Panc1 (cell line): ENCODE data around the gene WNT7B. TPM values are rescaled to one million over a fixed set of nuclear protein-coding genes. Genes with fewer than 3 reads are reported as not detected.

ENCODE experiments used
- ATAC-seq: fragments of 200-7000 bp; cut with Tn5 transposase; 2 replicates; pipeline ENCODE4 v1.9.1; 2020; ENCODE audit warnings: mild to moderate bottlenecking, moderate library complexity
- BruUV-seq: library from RNA; stranded (reverse); fragments of 400-500 nt; replicated peaks from 2 replicates; lab custom pipeline; 2021; lab: Mats Ljungman, UMichigan
- CTCF ChIA-PET: fragments of 300-600 bp; sonication (Branson Sonifier 250); formaldehyde crosslinking; loops from one replicate; lab custom pipeline; 2022; ENCODE audit warnings: antibody characterized with exemption; lab: Charles Lee
- POLR2A ChIA-PET: fragments of 300-600 bp; sonication (Branson Sonifier 250); formaldehyde crosslinking; loops from one replicate; lab custom pipeline; 2022; ENCODE audit warnings: antibody characterized with exemption; lab: Charles Lee
- DNase-seq: peaks from one replicate; pipeline ENCODE4 v3.0.0-alpha.2; 2010; ENCODE audit warnings: low read depth, low spot score
- H3K27ac ChIP-seq: 2 replicates; pipeline ENCODE4 v1.5.1; 2011; ENCODE audit warnings: mild to moderate bottlenecking, low read length, inconsistent platforms
- H3K27me3 ChIP-seq: fragments of 200-500 bp; sonication (Bioruptor generic); 2 replicates; pipeline ENCODE4 v1.6.0; 2014; ENCODE audit warnings: low read length, inconsistent platforms; ENCODE audit not compliant: control insufficient read depth, insufficient read depth
- H3K36me3 ChIP-seq: fragments of 200-500 bp; sonication (Bioruptor generic); 2 replicates; pipeline ENCODE4 v1.5.1; 2014; ENCODE audit warnings: inconsistent platforms, mild to moderate bottlenecking, low read length, moderate library complexity; ENCODE audit not compliant: control insufficient read depth, insufficient read depth
- H3K4me1 ChIP-seq: 2 replicates; pipeline ENCODE4 v1.5.1; 2011; ENCODE audit warnings: inconsistent platforms, mild to moderate bottlenecking, low read length, moderate library complexity; ENCODE audit not compliant: control insufficient read depth, insufficient read depth
- H3K4me3 ChIP-seq, 2 experiments: 2 replicates each; pipeline ENCODE4 v1.5.1; 2011 to 2012; ENCODE audit warnings: low read depth in 2 of 2, low read length in 2 of 2, mild to moderate bottlenecking in 2 of 2, inconsistent platforms in 1 of 2, moderate library complexity in 1 of 2
- H3K9me3 ChIP-seq: fragments of 200-500 bp; sonication (Bioruptor generic); 2 replicates; pipeline ENCODE4 v1.5.1; 2014; ENCODE audit warnings: low read depth, mild to moderate bottlenecking, inconsistent platforms, low read length, moderate library complexity; ENCODE audit not compliant: control insufficient read depth, insufficient read depth
- CTCF ChIP-seq: fragments of 450-650 bp; IDR thresholded peaks from 2 replicates; pipeline ENCODE4 v1.5.1; 2017; ENCODE audit warnings: mild to moderate bottlenecking
- POLR2AphosphoS5 ChIP-seq: IDR thresholded peaks from 2 replicates; pipeline ENCODE4 v1.6.1; 2012; ENCODE audit warnings: mild to moderate bottlenecking, low read depth, low read length, moderate library complexity
- REST ChIP-seq, 2 experiments: IDR thresholded peaks; 2 replicates each; pipeline ENCODE4 v1.6.1; 2011 to 2012; ENCODE audit warnings: low read depth in 2 of 2, control low read depth in 1 of 2, low read length in 1 of 2, mild to moderate bottlenecking in 1 of 2, moderate library complexity in 1 of 2; ENCODE audit not compliant: insufficient read depth in 1 of 2
- SIN3A ChIP-seq: IDR thresholded peaks from 2 replicates; pipeline ENCODE4 v1.6.1; 2012; ENCODE audit warnings: low read depth, mild to moderate bottlenecking, low read length, moderate library complexity, borderline replicate concordance; ENCODE audit not compliant: insufficient read depth
- TCF7L2 ChIP-seq: IDR thresholded peaks from 2 replicates; pipeline ENCODE4 v1.6.1; 2011; ENCODE audit warnings: mild to moderate bottlenecking, low read depth, low read length, inconsistent platforms
- in situ Hi-C: cut with HindIII; loops from 2 replicates; pipeline ENCODE4 v1.10.0; 2016; ENCODE audit warnings: low sequenced_read_pairs, low pct_unique_long_range_greater_than_20kb
- intact Hi-C: fragments of 100-400 bp; cut with micrococcal nuclease; formaldehyde crosslinking; loops from one replicate; pipeline ENCODE4 v1.10.0; 2022; ENCODE audit not compliant: unreplicated experiment
- total RNA-seq: library from RNA; stranded (reverse); gene quantifications from one replicate; pipeline ENCODE4 v1.2.1, GENCODE V29; 2021; ENCODE audit not compliant: unreplicated experiment

The WNT7B gene
- total RNA-seq, 1 experiment from 2014 or later, result 52.1 TPM

- TF ChIP-seq CTCF (no peak), POLR2AphosphoS5 (no peak), TCF7L2 (no peak), REST (IDR thresholded peaks at IDR 0.05; ENCODE audit: insufficient read depth in 1 of 2, low read depth in 2 of 2, low read length in 1 of 2) (no peak), SIN3A (no peak)
- H3K4me3 ChIP-seq, result no peak overlapping the region
- intact Hi-C loops (no loop called here), in situ Hi-C loops (no loop called here)
- BruUV-seq, result no TSS peak
- POLR2A ChIA-PET, result no interaction called here
- no peaks in the 10 kb centered on the region for H3K9me3 ChIP-seq
- H3K27ac ChIP-seq, result no peak overlapping the region
- CTCF ChIA-PET, result interaction anchor here (0.6 kb wide), 1 partner anchor 151 kb away, joined by 3 read pairs; no protein-coding TSS in a partner anchor
- DNase-seq (no peak), ATAC-seq (no peak)
- no peaks in the 10 kb centered on the region for H3K27me3 ChIP-seq
- peaks cover 5% of the 10 kb centered on the region; the same call in 1 of the 2 replicates for H3K4me1 ChIP-seq
- H3K36me3 ChIP-seq, result no peaks in the 10 kb centered on the region
Measured at GRCh38 chr22:45980761-45981160, 3.8 kb upstream of the WNT7B start.

- no peaks in the 10 kb centered on the region for H3K27me3 ChIP-seq
- TF ChIP-seq POLR2AphosphoS5 (no peak), REST (IDR thresholded peaks at IDR 0.05; ENCODE audit: insufficient read depth in 1 of 2, low read depth in 2 of 2, low read length in 1 of 2) (no peak), TCF7L2 (no peak), SIN3A (no peak), CTCF (no peak)
- ChIA-PET POLR2A (no interaction called here), CTCF (interaction anchor here (0.6 kb wide), 1 partner anchor 150 kb away, joined by 3 read pairs; no protein-coding TSS in a partner anchor)
- H3K9me3 ChIP-seq, result no peaks in the 10 kb centered on the region
- H3K36me3 ChIP-seq, result no peaks in the 10 kb centered on the region
- H3K4me1 ChIP-seq, result peaks cover 5% of the 10 kb centered on the region; the same call in 1 of the 2 replicates
- no peak for DNase-seq
- no TSS peak for BruUV-seq
- intact Hi-C loops (no loop called here), in situ Hi-C loops (no loop called here)
- no peak overlapping the region for H3K4me3 ChIP-seq
- no peak overlapping the region for H3K27ac ChIP-seq
- ATAC-seq, result no peak
Measured at GRCh38 chr22:45980268-45980570, 3.3 kb upstream of the WNT7B start.
